ENCODE measurements around the gene FOXB1.

Gene FOXB1

GRCh38 chr15:60004009-60004845 is at the start of gene FOXB1:
FOXB1 (plus strand) TSS chr15:60004311; CDS start chr15:60004964, 653 bp downstream.
- no peak for TF ChIP-seq CTCF (IDR thresholded peaks at IDR 0.05)
- peak within 1 kb of the TSS; percentile 93 for H3K4me3 Mint-ChIP-seq
- no peaks in the 10 kb centered on the region for H3K36me3 Mint-ChIP-seq (ENCODE audit: low read depth)
- H3K27ac Mint-ChIP-seq, result peak within 1 kb of the TSS; percentile 88
- peaks cover 48% of the 10 kb centered on the region for H3K27me3 Mint-ChIP-seq (ENCODE audit: low read depth, poor library complexity)
- H3K4me1 Mint-ChIP-seq, result peaks cover 78% of the 10 kb centered on the region
- DNase-seq, result peak; percentile 80
- no peaks in the 10 kb centered on the region for H3K9me3 Mint-ChIP-seq

- Mint-ChIP-seq H3K9me3 (peaks cover 77% of the 10 kb centered on the region), H3K27ac (no peak overlapping the region)
Observed at GRCh38 chr15:59958288-59958687, 45.8 kb upstream of the FOXB1 start.

GRCh38 chr15:59960318-59960717 is 43.8 kb upstream of the FOXB1 start:
- no peak for DNase-seq
- Mint-ChIP-seq H3K36me3 (ENCODE audit: low read depth) (peaks cover 46% of the 10 kb centered on the region), H3K27me3 (ENCODE audit: low read depth, poor library complexity) (no peaks in the 10 kb centered on the region), H3K4me1 (no peaks in the 10 kb centered on the region), H3K9me3 (peaks cover 88% of the 10 kb centered on the region), H3K27ac (no peak overlapping the region), H3K4me3 (no peak overlapping the region)
- TF ChIP-seq CTCF (IDR thresholded peaks at IDR 0.05), result no peak

More at GRCh38 chr15:59958288-59958687, 45.8 kb upstream of the FOXB1 start:
- Mint-ChIP-seq H3K36me3 (ENCODE audit: low read depth) (peaks cover 45% of the 10 kb centered on the region), H3K4me3 (no peak overlapping the region), H3K4me1 (peaks cover 6% of the 10 kb centered on the region), H3K27me3 (ENCODE audit: low read depth, poor library complexity) (no peaks in the 10 kb centered on the region)
- TF ChIP-seq CTCF (IDR thresholded peaks at IDR 0.05), result no peak
- DNase-seq, result no peak

GRCh38 chr15:59963322-59963721 is 40.8 kb upstream of the FOXB1 start:
- peaks cover 68% of the 10 kb centered on the region for H3K9me3 Mint-ChIP-seq
- H3K36me3 Mint-ChIP-seq (ENCODE audit: low read depth), result peaks cover 42% of the 10 kb centered on the region
- DNase-seq, result no peak
- no peak overlapping the region for H3K4me3 Mint-ChIP-seq
- TF ChIP-seq CTCF (IDR thresholded peaks at IDR 0.05), result no peak
- H3K4me1 Mint-ChIP-seq, result no peaks in the 10 kb centered on the region
- no peaks in the 10 kb centered on the region for H3K27me3 Mint-ChIP-seq (ENCODE audit: low read depth, poor library complexity)
- no peak overlapping the region for H3K27ac Mint-ChIP-seq

GRCh38 chr15:59963925-59964324 is 40.2 kb upstream of the FOXB1 start:
- Mint-ChIP-seq H3K4me3 (no peak overlapping the region), H3K9me3 (peaks cover 69% of the 10 kb centered on the region), H3K27ac (no peak overlapping the region), H3K27me3 (ENCODE audit: low read depth, poor library complexity) (no peaks in the 10 kb centered on the region), H3K4me1 (no peaks in the 10 kb centered on the region), H3K36me3 (ENCODE audit: low read depth) (peaks cover 41% of the 10 kb centered on the region)
- no peak for TF ChIP-seq CTCF (IDR thresholded peaks at IDR 0.05)
- DNase-seq, result no peak

GRCh38 chr15:59965741-59966140 is 38.4 kb upstream of the FOXB1 start:
- Mint-ChIP-seq H3K9me3 (peaks cover 58% of the 10 kb centered on the region), H3K27me3 (ENCODE audit: low read depth, poor library complexity) (no peaks in the 10 kb centered on the region), H3K4me3 (no peak overlapping the region), H3K4me1 (no peaks in the 10 kb centered on the region), H3K36me3 (ENCODE audit: low read depth) (peaks cover 35% of the 10 kb centered on the region), H3K27ac (no peak overlapping the region)
- no peak for DNase-seq
- TF ChIP-seq CTCF (IDR thresholded peaks at IDR 0.05), result no peak

Measured in nephron progenitor cell (in vitro differentiated cells).